Ovary (tissue), 3 donors: Measurements from ENCODE around the gene SPINK2.

Experiments
- CTCF ChIP-seq, 3 donors: fragments of 450-650 bp in 2 of 3; fragments of 200-600 bp in 1 of 3; IDR thresholded peaks; one replicate each; pipeline versions ENCODE4 v1.5.1 to v1.8.0; 2016 to 2022; ENCODE audit warnings: antibody characterized with exemption in 3 of 3, mild to moderate bottlenecking in 1 of 3
- EP300 ChIP-seq: sonication (generic); formaldehyde crosslinking; IDR thresholded peaks from one replicate; pipeline ENCODE4 v1.6.1; 2017; ENCODE audit warnings: antibody characterized with exemption
- POLR2A ChIP-seq: fragments of 450-650 bp; IDR thresholded peaks from one replicate; pipeline ENCODE4 v1.6.1; 2017; ENCODE audit warnings: antibody characterized with exemption, mild to moderate bottlenecking, moderate library complexity
- donor health status: DM: no; HTN: no; CAD: no.

GRCh38 chr4:56803471-56803870 lies 18.0 kb downstream of the SPINK2 start:
- TF ChIP-seq POLR2A, result no peak
- TF ChIP-seq CTCF (IDR thresholded peaks at IDR 0.05), result no peak
- TF ChIP-seq EP300, result no peak
